PC-9 (cell line): ENCODE results near the gene C1orf167.

Source experiments
- EZH2 ChIP-seq: fragments of 200-600 bp; sonication (generic); IDR thresholded peaks from 2 replicates; pipeline ENCODE4 v1.8.0; 2017; ENCODE audit warnings: antibody characterized with exemption, low read depth
- TF ChIP-seq, protein P1 (sequence below): fragments of 200-600 bp; sonication (generic); conservative IDR thresholded peaks from 2 replicates; pipeline ENCODE4 v1.6.1; 2017; ENCODE audit warnings: mixed run types, antibody characterized with exemption, mild to moderate bottlenecking, moderate library complexity

- TF ChIP-seq, protein P1, sequence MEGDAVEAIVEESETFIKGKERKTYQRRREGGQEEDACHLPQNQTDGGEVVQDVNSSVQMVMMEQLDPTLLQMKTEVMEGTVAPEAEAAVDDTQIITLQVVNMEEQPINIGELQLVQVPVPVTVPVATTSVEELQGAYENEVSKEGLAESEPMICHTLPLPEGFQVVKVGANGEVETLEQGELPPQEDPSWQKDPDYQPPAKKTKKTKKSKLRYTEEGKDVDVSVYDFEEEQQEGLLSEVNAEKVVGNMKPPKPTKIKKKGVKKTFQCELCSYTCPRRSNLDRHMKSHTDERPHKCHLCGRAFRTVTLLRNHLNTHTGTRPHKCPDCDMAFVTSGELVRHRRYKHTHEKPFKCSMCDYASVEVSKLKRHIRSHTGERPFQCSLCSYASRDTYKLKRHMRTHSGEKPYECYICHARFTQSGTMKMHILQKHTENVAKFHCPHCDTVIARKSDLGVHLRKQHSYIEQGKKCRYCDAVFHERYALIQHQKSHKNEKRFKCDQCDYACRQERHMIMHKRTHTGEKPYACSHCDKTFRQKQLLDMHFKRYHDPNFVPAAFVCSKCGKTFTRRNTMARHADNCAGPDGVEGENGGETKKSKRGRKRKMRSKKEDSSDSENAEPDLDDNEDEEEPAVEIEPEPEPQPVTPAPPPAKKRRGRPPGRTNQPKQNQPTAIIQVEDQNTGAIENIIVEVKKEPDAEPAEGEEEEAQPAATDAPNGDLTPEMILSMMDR = no peak
- TF ChIP-seq EZH2 = no peak
Observed at GRCh38 chr1:11835441-11836225, 73.6 kb downstream of the C1orf167 start.
